HEK293 (cell line): ENCODE measurements around the gene CREBRF.

Experiments used
- ATF2 ChIP-seq: fragments of 450-650 bp; formaldehyde crosslinking; IDR thresholded peaks from 2 replicates; pipeline ENCODE4 v1.5.1; 2016; ENCODE audit warnings: missing biosample characterization, missing genetic modification characterization, low read depth
- BCL11B ChIP-seq: fragments of 450-650 bp; formaldehyde crosslinking; IDR thresholded peaks from 2 replicates; pipeline ENCODE4 v1.5.1; 2016; ENCODE audit warnings: low read depth, missing biosample characterization, missing genetic modification characterization
- BCL6B ChIP-seq: fragments of 450-650 bp; formaldehyde crosslinking; IDR thresholded peaks from 2 replicates; pipeline ENCODE4 v1.5.1; 2017; ENCODE audit warnings: missing biosample characterization, missing genetic modification characterization
- GFI1B ChIP-seq: fragments of 450-650 bp; formaldehyde crosslinking; IDR thresholded peaks from 2 replicates; pipeline ENCODE4 v1.5.1; 2016; ENCODE audit warnings: missing biosample characterization, missing genetic modification characterization
- GLIS2 ChIP-seq: fragments of 450-650 bp; formaldehyde crosslinking; IDR thresholded peaks from 2 replicates; pipeline ENCODE4 v1.5.1; 2016; ENCODE audit warnings: missing biosample characterization, missing genetic modification characterization
- HIC1 ChIP-seq: fragments of 450-650 bp; formaldehyde crosslinking; IDR thresholded peaks from 2 replicates; pipeline ENCODE4 v1.5.1; 2016; ENCODE audit warnings: missing biosample characterization, missing genetic modification characterization
- MEIS1 ChIP-seq: sonication (generic); formaldehyde crosslinking; IDR thresholded peaks from 2 replicates; pipeline ENCODE4 v1.8.1; 2022; ENCODE audit warnings: missing genetic modification reagents, mild to moderate bottlenecking, borderline replicate concordance
- TSHZ1 ChIP-seq: fragments of 450-650 bp; formaldehyde crosslinking; IDR thresholded peaks from 2 replicates; pipeline ENCODE4 v1.5.1; 2016; ENCODE audit warnings: missing biosample characterization, missing genetic modification characterization, borderline replicate concordance
- ZBTB48 ChIP-seq: fragments of 450-650 bp; formaldehyde crosslinking; IDR thresholded peaks from 2 replicates; pipeline ENCODE4 v1.5.1; 2016; ENCODE audit warnings: missing biosample characterization, missing genetic modification characterization
- ZBTB8A ChIP-seq: fragments of 450-650 bp; formaldehyde crosslinking; IDR thresholded peaks from 2 replicates; pipeline ENCODE4 v1.5.1; 2016; ENCODE audit warnings: missing biosample characterization, missing genetic modification characterization
- ZNF157 ChIP-seq: fragments of 450-650 bp; formaldehyde crosslinking; IDR thresholded peaks from 2 replicates; pipeline ENCODE4 v1.5.1; 2016; ENCODE audit warnings: missing biosample characterization, missing genetic modification characterization
- ZNF280C ChIP-seq: fragments of 450-650 bp; formaldehyde crosslinking; IDR thresholded peaks from 2 replicates; pipeline ENCODE4 v1.5.1; 2016; ENCODE audit warnings: missing biosample characterization, missing genetic modification characterization
- ZNF366 ChIP-seq: fragments of 450-650 bp; formaldehyde crosslinking; conservative IDR thresholded peaks from 2 replicates; pipeline ENCODE4 v1.5.1; 2016; ENCODE audit warnings: missing biosample characterization, missing genetic modification characterization
- ZNF473 ChIP-seq: fragments of 450-650 bp; formaldehyde crosslinking; IDR thresholded peaks from 2 replicates; pipeline ENCODE4 v1.5.1; 2017; ENCODE audit warnings: missing biosample characterization, missing genetic modification characterization
- ZNF529 ChIP-seq: fragments of 450-650 bp; formaldehyde crosslinking; IDR thresholded peaks from 2 replicates; pipeline ENCODE4 v1.5.1; 2017; ENCODE audit warnings: missing genetic modification characterization, missing biosample characterization; ENCODE audit not compliant: insufficient replicate concordance
- ZNF544 ChIP-seq: fragments of 450-650 bp; formaldehyde crosslinking; IDR thresholded peaks from 2 replicates; pipeline ENCODE4 v1.5.0; 2017; ENCODE audit warnings: missing biosample characterization, missing genetic modification characterization
- ZNF621 ChIP-seq: fragments of 450-650 bp; formaldehyde crosslinking; IDR thresholded peaks from 2 replicates; pipeline ENCODE4 v1.5.1; 2017; ENCODE audit warnings: missing biosample characterization, missing genetic modification characterization
- ZNF629 ChIP-seq: fragments of 450-650 bp; formaldehyde crosslinking; IDR thresholded peaks from 2 replicates; pipeline ENCODE4 v1.5.1; 2017; ENCODE audit warnings: missing biosample characterization, missing genetic modification characterization
- ZNF645 ChIP-seq: fragments of 450-650 bp; formaldehyde crosslinking; IDR thresholded peaks from 2 replicates; pipeline ENCODE4; 2016; ENCODE audit warnings: missing biosample characterization, missing genetic modification characterization
- ZNF658 ChIP-seq: fragments of 450-650 bp; formaldehyde crosslinking; IDR thresholded peaks from 2 replicates; pipeline ENCODE4; 2016; ENCODE audit warnings: missing biosample characterization, missing genetic modification characterization
- ZNF670 ChIP-seq: fragments of 450-650 bp; formaldehyde crosslinking; IDR thresholded peaks from 2 replicates; pipeline ENCODE4 v1.5.1; 2016; ENCODE audit warnings: missing biosample characterization, missing genetic modification characterization, low read depth
- ZNF677 ChIP-seq: fragments of 450-650 bp; IDR thresholded peaks from 2 replicates; pipeline ENCODE4 v1.5.0; 2018; ENCODE audit warnings: missing biosample characterization, mild to moderate bottlenecking, missing genetic modification characterization, moderate library complexity

Gene CREBRF

GRCh38 chr5:173057062-173057924, 1.1 kb downstream of the CREBRF start (continued):
- TF ChIP-seq MEIS1 (CRISPR knock-in tag): no peak
- peak; percentile 39; the same call in 1 of the 2 replicates for TF ChIP-seq ZBTB48 (tag by site-specific recombination)
- no peak for TF ChIP-seq ZNF658 (tag by site-specific recombination)
- no peak for TF ChIP-seq ZNF670
- no peak for TF ChIP-seq ZNF529
- 0 out of 2 replicates have a peak, but pooled peaks have one; percentile 58 for TF ChIP-seq ZNF629 (tag by site-specific recombination)
- no peak for TF ChIP-seq BCL6B (tag by site-specific recombination)
- TF ChIP-seq ATF2 (tag by site-specific recombination): no peak
- no peak for TF ChIP-seq ZNF621 (tag by site-specific recombination)
- TF ChIP-seq TSHZ1: no peak
- TF ChIP-seq GLIS2 (tag by site-specific recombination): peak; percentile 100
- TF ChIP-seq GFI1B: no peak
- TF ChIP-seq ZNF677: no peak
- no peak for TF ChIP-seq ZNF473
- no peak for TF ChIP-seq ZNF645 (tag by site-specific recombination)
- TF ChIP-seq ZBTB8A (tag by site-specific recombination): 0 out of 2 replicates have a peak, but pooled peaks have one; percentile 10
- TF ChIP-seq HIC1 (tag by site-specific recombination): no peak; the same call in 1 of the 2 replicates
- no peak for TF ChIP-seq ZNF280C (tag by site-specific recombination)
- TF ChIP-seq BCL11B (tag by site-specific recombination): peak; percentile 92
- no peak for TF ChIP-seq ZNF157
- no peak for TF ChIP-seq ZNF544 (tag by site-specific recombination)
- peak; percentile 66 for TF ChIP-seq ZNF366 (tag by site-specific recombination)
